Measurements from ENCODE around the gene SCIMP.

SCIMP gene

GRCh38 chr17:5198472-5198871, 36.2 kb downstream of the SCIMP start:
- Histone ChIP-seq H3K27ac (no peak overlapping the region), H3K27me3 (no peaks in the 10 kb centered on the region), H3K9me3 (no peaks in the 10 kb centered on the region), H3K4me3 (no peak overlapping the region), H3K36me3 (peaks cover 0 to 9% (median 0%) of the 10 kb centered on the region in 3 donors), H3K4me1 (no peaks in the 10 kb centered on the region)
- DNase-seq, result no peak
- intact Hi-C loops (cut with DNase I; ENCODE audit: low total_unique reads), result no loop called here
- no peak for TF ChIP-seq CTCF (IDR thresholded peaks at IDR 0.05)

- no peaks in the 10 kb centered on the region for H3K27me3 ChIP-seq
- no peak overlapping the region for H3K4me3 ChIP-seq
- H3K9me3 ChIP-seq, result peaks cover 0 to 8% (median 5%) of the 10 kb centered on the region in 3 donors
- intact Hi-C loops (cut with DNase I; ENCODE audit: low total_unique reads), result no loop called here
- TF ChIP-seq CTCF (IDR thresholded peaks at IDR 0.05), result no peak
- peaks cover 4 to 13% (median 9%) of the 10 kb centered on the region in 3 donors for H3K36me3 ChIP-seq
- DNase-seq, result no peak
- no peak overlapping the region for H3K27ac ChIP-seq
- peaks cover 0 to 17% (median 10%) of the 10 kb centered on the region in 4 donors for H3K4me1 ChIP-seq
Observed at GRCh38 chr17:5194346-5194745, 40.3 kb downstream of the SCIMP start.

GRCh38 chr17:5191541-5192417, 42.9 kb downstream of the SCIMP start, which contains the start of gene ZNF594:
Gene ZNF594 (minus strand): TSS chr17:5191868. CDS start chr17:5184256, 7,612 bp downstream.
- intact Hi-C loops (cut with DNase I; ENCODE audit: low total_unique reads), result no loop called here

GRCh38 chr17:5184288-5184687, 50.4 kb downstream of the SCIMP start:
- no peak for DNase-seq
- peaks cover 37 to 96% (median 89%) of the 10 kb centered on the region in 3 donors for H3K9me3 ChIP-seq
- H3K4me1 ChIP-seq, result no peaks in the 10 kb centered on the region
- H3K27me3 ChIP-seq, result no peaks in the 10 kb centered on the region
- no peak overlapping the region for H3K4me3 ChIP-seq
- H3K27ac ChIP-seq, result no peak overlapping the region
- no peak for TF ChIP-seq CTCF (IDR thresholded peaks at IDR 0.05)
- peaks cover 49 to 90% (median 72%) of the 10 kb centered on the region in 3 donors for H3K36me3 ChIP-seq
- intact Hi-C loops (cut with DNase I; ENCODE audit: low total_unique reads), result no loop called here

More at GRCh38 chr17:5191541-5192417, 42.9 kb downstream of the SCIMP start, which contains the start of gene ZNF594:
- Histone ChIP-seq H3K4me3 (peak within 1 kb of the TSS; percentile 84 to 91), H3K4me1 (peaks cover 0 to 17% (median 10%) of the 10 kb centered on the region in 4 donors), H3K36me3 (peaks cover 27 to 30% (median 29%) of the 10 kb centered on the region in 3 donors), H3K27me3 (no peaks in the 10 kb centered on the region), H3K27ac (peak within 1 kb of the TSS; percentile 82 to 83), H3K9me3 (peaks cover 0 to 27% (median 23%) of the 10 kb centered on the region in 3 donors)
- DNase-seq, result peak; percentile 95 to 97
- TF ChIP-seq CTCF (IDR thresholded peaks at IDR 0.05), result peak; percentile 51 to 65

- Histone ChIP-seq H3K4me1 (no peaks in the 10 kb centered on the region), H3K27me3 (no peaks in the 10 kb centered on the region), H3K4me3 (no peak overlapping the region), H3K27ac (no peak overlapping the region), H3K36me3 (peaks cover 48 to 90% (median 70%) of the 10 kb centered on the region in 3 donors), H3K9me3 (peaks cover 37 to 98% (median 93%) of the 10 kb centered on the region in 3 donors)
- intact Hi-C loops (cut with DNase I; ENCODE audit: low total_unique reads), result no loop called here
- no peak for DNase-seq
- no peak for TF ChIP-seq CTCF (IDR thresholded peaks at IDR 0.05)
Observed at GRCh38 chr17:5183410-5183793, 51.3 kb downstream of the SCIMP start.

Data from tibial artery (tissue), 4 donors.